Spleen (tissue), 11 donors: ENCODE results near the gene SFT2D1. TPM values are rescaled to one million over a fixed set of nuclear protein-coding genes. Genes with fewer than 3 reads are reported as not detected.
A peak's percentile ranks its signal among the peaks of the same experiment; 100 is the strongest.

Experiments used
- DNase-seq: peaks from one replicate; pipeline ENCODE4 v3.0.0-alpha.2; 2020
- H3K27ac ChIP-seq, 8 donors: fragments of 200-600 bp; sonication (generic) in 7 of 8; 1 replicate in 4 of 8; 2 replicates in 4 of 8; pipeline versions ENCODE4 v1.5.0 to v1.8.0; 2016 to 2021; ENCODE audit warnings: inconsistent platforms in 4 of 8, mild to moderate bottlenecking in 4 of 8, moderate library complexity in 1 of 8
- H3K27me3 ChIP-seq, 7 donors: fragments of 200-600 bp; sonication (generic) in 6 of 7; replicated peaks in 1 of 7; 1 replicate in 4 of 7; 2 replicates in 3 of 7; pipeline versions ENCODE4 v1.5.0 to v1.8.0; 2016 to 2021; ENCODE audit warnings: inconsistent platforms in 3 of 7, mild to moderate bottlenecking in 1 of 7
- H3K36me3 ChIP-seq, 6 donors: fragments of 200-600 bp; sonication (generic) in 5 of 6; 1 replicate in 4 of 6; 2 replicates in 2 of 6; pipeline versions ENCODE4 v1.5.0 to v1.8.0; 2016 to 2021; ENCODE audit warnings: inconsistent platforms in 2 of 6
- H3K4me1 ChIP-seq, 6 donors: fragments of 200-600 bp; sonication (generic) in 5 of 6; 1 replicate in 3 of 6; 2 replicates in 3 of 6; pipeline versions ENCODE4 v1.5.0 to v1.8.0; 2016 to 2021; ENCODE audit warnings: inconsistent platforms in 3 of 6
- H3K4me3 ChIP-seq, 8 donors: fragments of 200-600 bp; sonication (generic) in 7 of 8; 1 replicate in 4 of 8; 2 replicates in 4 of 8; pipeline versions ENCODE4 v1.5.0 to v1.8.0; 2016 to 2021; ENCODE audit warnings: inconsistent platforms in 4 of 8, mild to moderate bottlenecking in 4 of 8, moderate library complexity in 2 of 8
- H3K9me3 ChIP-seq, 8 donors: fragments of 200-600 bp; sonication (generic) in 7 of 8; 1 replicate in 4 of 8; 2 replicates in 4 of 8; pipeline versions ENCODE4 v1.5.0 to v1.8.0; 2016 to 2021; ENCODE audit warnings: inconsistent platforms in 4 of 8
- POLR2A ChIP-seq, 3 donors: fragments of 450-650 bp; IDR thresholded peaks; one replicate each; pipeline ENCODE4 v1.5.1; 2017; ENCODE audit warnings: antibody characterized with exemption in 3 of 3, mild to moderate bottlenecking in 1 of 3
- POLR2AphosphoS5 ChIP-seq, 3 donors: sonication (generic); formaldehyde crosslinking; IDR thresholded peaks; one replicate each; pipeline ENCODE4 v1.5.1; 2017; ENCODE audit warnings: antibody characterized with exemption in 3 of 3
- WGBS, 5 donors: extraction: QIAGEN DNeasy Blood & Tissue Kit in 3 of 5; methylation state at CpG; one replicate each; pipeline versions ENCODE4 v1.1.5 to v1.1.7; 2013 to 2018; 5-methylcytosine and 5-hydroxymethylcytosine counted together
- intact Hi-C: fragments of 100-400 bp; cut with DNase I; formaldehyde crosslinking; loops from one replicate; pipeline ENCODE4 v1.15.0; 2023; ENCODE audit warnings: low total_unique reads
- polyA plus RNA-seq, 3 donors: library from polyadenylated mRNA; stranded (reverse); fragments of 200-250 nt; gene quantifications; one replicate each; pipeline ENCODE4 v1.2.1, GENCODE V29; 2013
- total RNA-seq, 7 donors: library from RNA; depleted of rRNA in 3 of 7; stranded (reverse); fragments of >200 nt in 3 of 7; fragmentation: NEBNext Ultra II Directional in 4 of 7; extraction: Animal tissue kit (Norgen Biotek cat#: 25700) in 4 of 7; gene quantifications; one replicate each; pipeline versions ENCODE4 v1.1.0 to v1.2.1, GENCODE V29; 2016 to 2021
- TF ChIP-seq, protein P1 (sequence below), 11 experiments: fragments of 200-600 bp in 7 of 11; fragments of 450-650 bp in 4 of 11; sonication (generic) in 4 of 11; IDR thresholded peaks in 8 of 11; conservative IDR thresholded peaks in 3 of 11; 1 replicate in 7 of 11; 2 replicates in 4 of 11; pipeline versions ENCODE4 v1.4.0 to v1.8.0; 2016 to 2021; ENCODE audit warnings: antibody characterized with exemption in 11 of 11, inconsistent platforms in 4 of 11, mild to moderate bottlenecking in 1 of 11
- donor health status: healthy with polysubstance abuse.
- donor health status: DM: no; HTN: no; CAD: no; lungs with moderate emphysema.
- donor health status: DM: no; HTN: no; CAD: no.
- donor health status: Bipolar disorder and iron deficiency.
- donor health status: healthy.
- donor health status: DM: no; HTN: no; CAD: no.
- donor health status: DM: yes; HTN: yes; CAD: no.

SFT2D1 gene
- total and polyA plus RNA-seq, 10 donors, result 46.0 to 71.0 (median 55.5) TPM

GRCh38 chr6:166353507-166353906 is 11.2 kb upstream of the SFT2D1 start:
- TF ChIP-seq POLR2A (IDR thresholded peaks at IDR 0.05) (no peak), POLR2AphosphoS5 (IDR thresholded peaks at IDR 0.05) (no peak)
- TF ChIP-seq, protein P1, sequence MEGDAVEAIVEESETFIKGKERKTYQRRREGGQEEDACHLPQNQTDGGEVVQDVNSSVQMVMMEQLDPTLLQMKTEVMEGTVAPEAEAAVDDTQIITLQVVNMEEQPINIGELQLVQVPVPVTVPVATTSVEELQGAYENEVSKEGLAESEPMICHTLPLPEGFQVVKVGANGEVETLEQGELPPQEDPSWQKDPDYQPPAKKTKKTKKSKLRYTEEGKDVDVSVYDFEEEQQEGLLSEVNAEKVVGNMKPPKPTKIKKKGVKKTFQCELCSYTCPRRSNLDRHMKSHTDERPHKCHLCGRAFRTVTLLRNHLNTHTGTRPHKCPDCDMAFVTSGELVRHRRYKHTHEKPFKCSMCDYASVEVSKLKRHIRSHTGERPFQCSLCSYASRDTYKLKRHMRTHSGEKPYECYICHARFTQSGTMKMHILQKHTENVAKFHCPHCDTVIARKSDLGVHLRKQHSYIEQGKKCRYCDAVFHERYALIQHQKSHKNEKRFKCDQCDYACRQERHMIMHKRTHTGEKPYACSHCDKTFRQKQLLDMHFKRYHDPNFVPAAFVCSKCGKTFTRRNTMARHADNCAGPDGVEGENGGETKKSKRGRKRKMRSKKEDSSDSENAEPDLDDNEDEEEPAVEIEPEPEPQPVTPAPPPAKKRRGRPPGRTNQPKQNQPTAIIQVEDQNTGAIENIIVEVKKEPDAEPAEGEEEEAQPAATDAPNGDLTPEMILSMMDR (IDR thresholded peaks at IDR 0.05 in 8 of 11, conservative IDR thresholded peaks at IDR 0.05 in 3 of 11), result no peak
- intact Hi-C loops, result no loop called here
- H3K36me3 ChIP-seq, result no peaks in the 10 kb centered on the region
- no peak for DNase-seq
- no peaks in the 10 kb centered on the region for H3K27me3 ChIP-seq
- 46 to 81% (median 58%) methylated on average over 1 of the region's 1 CpG for WGBS, 5 donors
- H3K4me1 ChIP-seq, result peaks cover 0 to 11% (median 2%) of the 10 kb centered on the region in 6 donors
- peaks cover 0 to 13% (median 0%) of the 10 kb centered on the region in 8 donors for H3K9me3 ChIP-seq
- H3K27ac ChIP-seq, result no peak overlapping the region
- no peak overlapping the region for H3K4me3 ChIP-seq

DNA sequence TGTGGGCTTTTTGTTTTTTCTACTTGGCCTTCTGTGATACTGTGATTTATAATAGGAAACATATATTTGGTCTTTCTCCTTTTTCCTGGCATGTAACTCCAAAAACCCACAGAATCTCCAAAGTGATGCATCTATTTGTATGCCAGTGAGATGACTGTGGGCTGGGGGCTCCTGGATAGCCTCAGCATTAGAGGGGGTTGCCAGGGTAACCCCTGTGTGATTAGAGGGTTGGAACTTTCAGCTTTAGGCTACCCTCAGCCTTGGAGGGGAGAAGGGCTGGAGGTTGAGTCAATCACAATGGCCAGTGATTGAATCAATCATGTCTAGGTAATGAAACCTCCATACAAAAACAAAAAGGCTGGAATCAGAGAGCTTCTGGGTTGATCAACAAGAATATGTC is 10.6 kb upstream of the SFT2D1 start:
- intact Hi-C loops, result no loop called here

DNA sequence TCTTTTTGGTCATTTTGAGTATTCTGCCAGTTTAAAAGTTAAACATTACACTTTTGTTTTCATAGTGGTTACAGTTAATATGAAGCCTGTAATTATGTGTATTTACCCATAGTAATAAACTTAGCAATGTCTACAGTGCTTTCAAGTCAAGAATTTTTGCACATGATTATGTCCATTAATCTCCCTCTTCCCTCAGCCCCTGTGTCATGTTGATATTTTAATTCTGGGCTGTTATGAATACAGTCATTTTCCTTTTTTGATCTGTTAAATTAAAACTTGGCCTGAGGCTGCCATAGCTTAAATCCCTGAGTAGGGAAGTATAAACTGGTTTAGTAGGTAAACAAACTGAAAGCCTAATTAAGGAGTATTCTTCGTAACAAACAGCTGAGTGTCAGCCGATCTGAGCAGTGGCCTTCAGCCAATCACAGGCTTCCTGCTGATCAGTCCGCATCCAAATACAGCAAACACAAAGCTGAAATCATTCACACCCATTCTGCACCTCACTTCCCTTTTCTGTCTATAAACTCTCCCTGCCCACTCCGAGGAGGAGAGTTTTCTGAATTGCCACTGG is 9.5 kb upstream of the SFT2D1 start:
- no peak for DNase-seq
- peaks cover 0 to 12% (median 0%) of the 10 kb centered on the region in 8 donors for H3K9me3 ChIP-seq
- peak overlapping the region in 5 of 8 donors; percentile 1 to 51 (median 20) for H3K27ac ChIP-seq
- WGBS, 5 donors, result 11 to 30% (median 19%) methylated on average over 4 of the region's 4 CpGs
- H3K36me3 ChIP-seq, result no peaks in the 10 kb centered on the region
- H3K4me1 ChIP-seq, result peaks cover 0 to 11% (median 2%) of the 10 kb centered on the region in 6 donors
- intact Hi-C loops, result no loop called here
- no peaks in the 10 kb centered on the region for H3K27me3 ChIP-seq
- no peak for TF ChIP-seq POLR2A (IDR thresholded peaks at IDR 0.05)
- TF ChIP-seq, protein P1 (IDR thresholded peaks at IDR 0.05 in 8 of 11, conservative IDR thresholded peaks at IDR 0.05 in 3 of 11), result no peak
- TF ChIP-seq POLR2AphosphoS5 (IDR thresholded peaks at IDR 0.05), result no peak
- H3K4me3 ChIP-seq, result peak overlapping the region in 1 of 8 donors; percentile 16

More for the DNA sequence above, 10.6 kb upstream of the SFT2D1 start:
- no peak for DNase-seq
- Histone ChIP-seq H3K4me1 (peaks cover 0 to 11% (median 2%) of the 10 kb centered on the region in 6 donors), H3K4me3 (no peak overlapping the region), H3K9me3 (peaks cover 0 to 12% (median 0%) of the 10 kb centered on the region in 8 donors), H3K27ac (no peak overlapping the region), H3K27me3 (no peaks in the 10 kb centered on the region), H3K36me3 (no peaks in the 10 kb centered on the region)
- TF ChIP-seq POLR2AphosphoS5 (IDR thresholded peaks at IDR 0.05) (no peak), POLR2A (IDR thresholded peaks at IDR 0.05) (no peak)
- TF ChIP-seq, protein P1 (IDR thresholded peaks at IDR 0.05 in 8 of 11, conservative IDR thresholded peaks at IDR 0.05 in 3 of 11), result no peak

GRCh38 chr6:166348305-166348949 is 6.1 kb upstream of the SFT2D1 start:
- no peak overlapping the region for H3K27ac ChIP-seq
- WGBS, 5 donors, result 82 to 92% (median 84%) methylated on average over 6 of the region's 6 CpGs
- H3K27me3 ChIP-seq, result no peaks in the 10 kb centered on the region
- intact Hi-C loops, result no loop called here
- no peak for DNase-seq
- TF ChIP-seq POLR2A (IDR thresholded peaks at IDR 0.05), result no peak
- TF ChIP-seq POLR2AphosphoS5 (IDR thresholded peaks at IDR 0.05), result no peak
- TF ChIP-seq, protein P1 (IDR thresholded peaks at IDR 0.05 in 8 of 11, conservative IDR thresholded peaks at IDR 0.05 in 3 of 11), result no peak
- peaks cover 0 to 12% (median 0%) of the 10 kb centered on the region in 8 donors for H3K9me3 ChIP-seq
- no peak overlapping the region for H3K4me3 ChIP-seq
- peaks cover 0 to 18% (median 6%) of the 10 kb centered on the region in 6 donors for H3K4me1 ChIP-seq
- H3K36me3 ChIP-seq, result no peaks in the 10 kb centered on the region
